HepG2 (cell line): ENCODE results near the gene TPRN. TPM values are rescaled to one million over a fixed set of nuclear protein-coding genes. Genes with fewer than 3 reads are reported as not detected.

Experiments used
- ATAC-seq: fragments of 200-7000 bp; cut with Tn5 transposase; 3 replicates; pipeline ENCODE4 v1.9.1; 2020; ENCODE audit warnings: mild to moderate bottlenecking, moderate library complexity
- BruUV-seq: library from RNA; stranded (reverse); fragments of 400-500 nt; replicated peaks from 2 replicates; lab custom pipeline; 2021; lab: Mats Ljungman, UMichigan
- CTCF ChIA-PET: fragments of 300-600 bp; formaldehyde crosslinking; extraction: SDS; loops from one replicate; lab custom pipeline; 2021; ENCODE audit warnings: low total read pairs, inconsistent platforms, low intra/inter-chr PET ratio; lab: Yijun Ruan, JAX
- POLR2A ChIA-PET: fragments of 350-600 bp; sonication (Branson Sonifier 250); formaldehyde crosslinking; loops from one replicate; lab custom pipeline; 2020; ENCODE audit warnings: antibody characterized with exemption, inconsistent platforms; lab: Yijun Ruan, JAX
- DNase-seq: peaks from one replicate; pipeline ENCODE4 v3.0.0-alpha.2; 2015; ENCODE audit warnings: low spot score
- FAIRE-seq: peaks from 3 replicates; lab custom pipeline; 2011; peaks lifted over from hg19 to GRCh38; lab: Jason Lieb, UNC
- H2AFZ ChIP-seq: one replicate; pipeline ENCODE4 v1.6.1; 2011; ENCODE audit warnings: low read length, inconsistent platforms
- H3K27ac ChIP-seq: fragments of 300-600 bp; 3 replicates; pipeline ENCODE4 v1.8.0; 2011; ENCODE audit warnings: mixed run types, mild to moderate bottlenecking, mixed read lengths, low read length, inconsistent platforms; ENCODE audit not compliant: insufficient read depth; ENCODE audit errors: extremely low read length
- H3K27me3 ChIP-seq, 2 experiments: fragments of 200-600 bp in 1 of 2; 2 replicates in 1 of 2; 3 replicates in 1 of 2; pipeline versions ENCODE4 v1.6.0 to v1.8.0; 2011; ENCODE audit warnings: low read length in 2 of 2, mild to moderate bottlenecking in 2 of 2, moderate library complexity in 2 of 2, inconsistent platforms in 1 of 2; ENCODE audit not compliant: insufficient read depth in 2 of 2, control insufficient read depth in 1 of 2
- H3K36me3 ChIP-seq, 2 experiments: fragments of 200-600 bp in 1 of 2; replicated peaks in 1 of 2; 2 replicates in 1 of 2; 3 replicates in 1 of 2; pipeline versions ENCODE4 v1.5.1 to v1.8.0; 2011; ENCODE audit warnings: low read length in 2 of 2, inconsistent platforms in 1 of 2; ENCODE audit not compliant: insufficient read depth in 2 of 2, control insufficient read depth in 1 of 2
- H3K4me1 ChIP-seq: 2 replicates; pipeline ENCODE4 v1.5.1; 2012; ENCODE audit warnings: low read length, inconsistent platforms; ENCODE audit not compliant: insufficient read depth
- H3K4me2 ChIP-seq: 2 replicates; pipeline ENCODE4 v1.6.0; 2011; ENCODE audit warnings: low read depth, low read length, inconsistent platforms
- H3K4me3 ChIP-seq, 3 experiments: fragments of 200-600 bp in 1 of 3; sonication (generic), shearing (Covaris generic) in 1 of 3; replicated peaks in 1 of 3; 2 replicates each; pipeline ENCODE4 v1.5.1; 2011 to 2016; ENCODE audit warnings: low read length in 3 of 3, inconsistent platforms in 2 of 3, low read depth in 2 of 3, mild to moderate bottlenecking in 2 of 3, control low read depth in 1 of 3, mixed read lengths in 1 of 3; ENCODE audit not compliant: insufficient read depth in 1 of 3
- H3K79me2 ChIP-seq: one replicate; pipeline ENCODE4 v1.6.1; 2011; ENCODE audit warnings: low read length, inconsistent platforms; ENCODE audit not compliant: insufficient read depth
- H3K9ac ChIP-seq: 2 replicates; pipeline ENCODE4 v1.6.0; 2011; ENCODE audit warnings: mild to moderate bottlenecking, low read depth, low read length, inconsistent platforms; ENCODE audit not compliant: insufficient read depth
- H3K9me3 ChIP-seq: 2 replicates; pipeline ENCODE4 v1.5.1; 2012; ENCODE audit warnings: mild to moderate bottlenecking, low read length
- H4K20me1 ChIP-seq: 2 replicates; pipeline ENCODE4 v1.6.0; 2011; ENCODE audit warnings: inconsistent platforms, mild to moderate bottlenecking, low read length, moderate library complexity; ENCODE audit not compliant: insufficient read depth
- FOXA3 ChIP-seq: IDR thresholded peaks from 2 replicates; pipeline ENCODE4 v1.6.1; 2016; ENCODE audit warnings: missing genetic modification reagents, missing compliant biosample characterization
- HNRNPL ChIP-seq: fragments of 200-400 bp; formaldehyde crosslinking; IDR thresholded peaks from 2 replicates; pipeline ENCODE4 v1.6.1; 2017; ENCODE audit warnings: mild to moderate bottlenecking, low read depth, low read length
- HOXD1 ChIP-seq: sonication (generic); formaldehyde crosslinking; IDR thresholded peaks from 2 replicates; pipeline ENCODE4 v1.5.0; 2020; ENCODE audit warnings: missing genetic modification reagents
- TMF1 ChIP-seq: sonication (generic); formaldehyde crosslinking; IDR thresholded peaks from 2 replicates; pipeline ENCODE4 v1.8.1; 2022; ENCODE audit warnings: low read depth, missing genetic modification reagents
- USF2 ChIP-seq, 2 experiments: sonication (generic) in 1 of 2; formaldehyde crosslinking in 1 of 2; IDR thresholded peaks; 2 replicates each; pipeline versions ENCODE4 v1.5.1 to v1.6.1; 2011 to 2020; ENCODE audit warnings: borderline replicate concordance in 1 of 2, low read depth in 1 of 2, low read length in 1 of 2, mild to moderate bottlenecking in 1 of 2, missing genetic modification reagents in 1 of 2, moderate library complexity in 1 of 2
- ZNF333 ChIP-seq: sonication (generic); formaldehyde crosslinking; IDR thresholded peaks from 2 replicates; pipeline ENCODE4 v1.4.0; 2020; ENCODE audit warnings: mild to moderate bottlenecking, missing genetic modification reagents, borderline replicate concordance
- ZNF672 ChIP-seq: sonication (generic); formaldehyde crosslinking; IDR thresholded peaks from 2 replicates; pipeline ENCODE4 v1.8.1; 2022; ENCODE audit warnings: missing genetic modification reagents
- WGBS: methylation state at CpG from one replicate; pipeline ENCODE4 v1.1.6; 2017; ENCODE audit warnings: low lambda C conversion rate; 5-methylcytosine and 5-hydroxymethylcytosine counted together
- in situ Hi-C: cut with HindIII; loops from 2 replicates; pipeline ENCODE4 v1.10.0; 2017; ENCODE audit warnings: low pct_unique_long_range_greater_than_20kb; ENCODE audit not compliant: extremely low pct_ligation_motif_present
- intact Hi-C: fragments of 100-400 bp; cut with micrococcal nuclease; formaldehyde crosslinking; loops from one replicate; pipeline ENCODE4 v1.10.0; 2022; ENCODE audit not compliant: unreplicated experiment
- polyA plus RNA-seq, 8 experiments: library from polyadenylated mRNA; depleted of rRNA in 3 of 8; stranded (reverse) in 7 of 8; unstranded in 1 of 8; fragments of >200 nt; fragmentation: Illumina TruSeq in 4 of 8; extraction: Trizol in 4 of 8; gene quantifications; 2 replicates each; pipeline versions ENCODE4 v1.2.1 to v1.2.3, GENCODE V29; 2011 to 2016; ENCODE audit warnings: low read depth in 4 of 8, missing spikeins in 1 of 8, mixed read lengths in 1 of 8; ENCODE audit not compliant: insufficient read depth in 1 of 8
- total RNA-seq, 5 experiments: library from RNA; depleted of rRNA; stranded (reverse); fragments of >200 nt; fragmentation: Illumina TruSeq; extraction: Trizol; gene quantifications; 2 replicates each; pipeline ENCODE4 v1.2.3, GENCODE V29; 2016; ENCODE audit warnings: low read depth in 1 of 5

Gene TPRN
- total and polyA plus RNA-seq, 2 of the 13 experiments (the other 11 are each of a cell fraction or from before 2014, with no cell fraction given): 10.1 to 19.2 TPM

GRCh38 chr9:137231372-137232039 is 31.0 kb upstream of the TPRN start:
- H3K4me2 ChIP-seq: no peak overlapping the region
- peaks cover 65% of the 10 kb centered on the region for H3K4me1 ChIP-seq
- TF ChIP-seq USF2 (IDR thresholded peaks at IDR 0.05; ENCODE audit: low read depth, low read length): no peak
- TF ChIP-seq USF2 (CRISPR knock-in tag; IDR thresholded peaks at IDR 0.05; ENCODE audit: borderline replicate concordance): no peak
- TF ChIP-seq TMF1 (CRISPR knock-in tag): no peak
- 0 out of 2 replicates have a peak, but pooled peaks have one; percentile 53 for TF ChIP-seq HNRNPL
- 0 out of 2 replicates have a peak, but pooled peaks have one; percentile 32 for TF ChIP-seq ZNF333
- TF ChIP-seq ZNF672 (CRISPR knock-in tag): 0 out of 2 replicates have a peak, but pooled peaks have one; percentile 25
- TF ChIP-seq FOXA3 (CRISPR knock-in tag): no peak
- TF ChIP-seq HOXD1 (CRISPR knock-in tag): no peak
- no peak overlapping the region for H3K9ac ChIP-seq
- H3K9me3 ChIP-seq: no peaks in the 10 kb centered on the region
- no peak for ATAC-seq
- in situ Hi-C loops: no loop called here
- no TSS peak for BruUV-seq
- DNase-seq: no peak
- H2AFZ ChIP-seq: no peak overlapping the region
- POLR2A ChIA-PET: interaction anchor here (2.3 to 2.7 kb wide), 2 partner anchors 9 to 31 kb away, joined by 12 to 16 read pairs; partner anchors contain the start of genes TPRN and TUBB4B
- no peak for FAIRE-seq
- no peaks in the 10 kb centered on the region for H3K36me3 ChIP-seq
- 95% methylated on average over 12 of the region's 23 CpGs for whole genome bisulfite sequencing
- H3K27ac ChIP-seq: peak overlapping the region; percentile 75
- CTCF ChIA-PET: no interaction called here
- H3K4me3 ChIP-seq: no peak overlapping the region
- H4K20me1 ChIP-seq: no peaks in the 10 kb centered on the region
- H3K79me2 ChIP-seq: peaks cover 4% of the 10 kb centered on the region
- intact Hi-C loops: no loop called here
- H3K27me3 ChIP-seq: no peaks in the 10 kb centered on the region
